ENCODE results near the gene HIF3A.
"Not testable (repeated sequence)": the region's sequence is repeated elsewhere in the genome, so short reads cannot be mapped to it uniquely, and the experiment has no call there.

The HIF3A gene

DNA sequence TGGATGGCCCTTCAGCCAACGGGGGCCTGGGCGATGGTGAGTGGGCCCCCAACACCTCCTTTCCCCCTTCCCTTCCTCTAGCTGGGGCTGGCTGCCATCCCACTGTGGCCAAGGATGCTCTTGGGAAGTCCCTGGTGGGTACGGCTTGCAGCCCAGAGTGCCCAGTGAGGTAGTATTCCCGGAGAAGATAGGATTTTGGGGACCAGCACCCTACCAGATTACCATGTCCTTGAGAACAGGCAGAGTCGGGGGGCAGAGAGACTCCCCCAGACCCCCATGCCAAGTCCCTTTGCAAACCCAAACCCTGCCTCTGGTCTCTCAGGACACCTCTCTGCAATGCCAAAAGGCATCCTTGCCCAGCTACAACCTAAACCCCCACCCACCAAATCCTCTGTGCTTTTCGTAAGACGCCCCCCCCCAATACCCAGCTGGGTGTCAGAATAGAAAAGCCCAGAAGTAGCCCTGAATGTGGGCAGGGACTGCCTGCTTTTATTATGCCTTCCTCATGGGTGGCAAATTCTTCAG lies 1.7 kb downstream of the HIF3A start:
- Histone ChIP-seq H3K4me3 (no peak overlapping the region; a peak in 1 of 20 replicates), H3K27me3 (no peaks in the 10 kb centered on the region), H3K9ac (peak overlapping the region in 4 of 11 experiments; percentile 6 to 41 (median 24); a peak in 3 of 22 replicates), H3K4me1 (peaks cover 12 to 26% (median 20%) of the 10 kb centered on the region in 10 experiments), H4K20me1 (peaks cover 0 to 6% (median 0%) of the 10 kb centered on the region in 11 experiments; a peak in 1 of 22 replicates), H3K27ac (no peak overlapping the region), H3K9me3 (replicated peaks in 1 of 11) (0 out of 22 replicates have a peak, but pooled peaks cover 0 to under 1% (median 0%) of the 10 kb centered on the region in 11 experiments), H3K4me2 (peak overlapping the region; percentile 49 to 75 (median 66)), H3K36me3 (no peaks in the 10 kb centered on the region)
- no peak for TF ChIP-seq Cebpa-rat (IDR thresholded peaks at IDR 0.05)

DNA sequence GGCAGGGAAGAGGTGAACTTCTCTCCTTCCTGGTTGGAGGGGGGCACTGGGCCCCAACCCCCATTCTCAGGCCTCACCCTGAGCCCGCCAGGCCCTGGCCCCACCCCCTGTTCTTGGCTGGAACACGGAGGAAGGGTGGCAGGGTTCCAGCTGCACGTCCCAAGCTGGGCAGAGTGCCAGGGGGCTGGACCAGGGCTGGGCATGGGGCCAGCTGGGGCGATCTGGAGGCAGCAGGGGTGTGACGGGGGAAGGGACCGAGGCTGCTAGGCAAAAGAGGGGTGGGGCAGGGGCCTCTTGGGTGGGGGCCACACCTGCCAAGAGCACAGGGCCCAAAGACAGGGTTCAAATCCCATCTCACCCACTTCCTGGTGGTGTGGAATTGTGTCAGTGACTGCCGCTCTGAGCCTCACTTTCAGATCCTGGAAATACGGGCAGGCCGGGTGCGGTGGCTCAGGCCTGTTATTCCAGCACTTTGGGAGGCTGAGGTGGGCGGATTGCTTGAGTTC lies 2.2 kb downstream of the HIF3A start:
- Histone ChIP-seq H4K20me1 (peaks cover 0 to 6% (median 0%) of the 10 kb centered on the region in 11 experiments; a peak in 1 of 22 replicates), H3K27me3 (no peaks in the 10 kb centered on the region), H3K36me3 (no peaks in the 10 kb centered on the region), H3K9me3 (replicated peaks in 1 of 11) (peaks cover 0 to 5% (median 0%) of the 10 kb centered on the region in 11 experiments; a peak in 2 of 22 replicates), H3K9ac (peak overlapping the region in 4 of 11 experiments; percentile 6 to 41 (median 24); a peak in 3 of 22 replicates), H3K4me3 (no peak overlapping the region; a peak in 1 of 20 replicates), H3K4me1 (peaks cover 12 to 26% (median 20%) of the 10 kb centered on the region in 10 experiments), H3K4me2 (peak overlapping the region; percentile 49 to 75 (median 66)), H3K27ac (no peak overlapping the region; a peak in 1 of 22 replicates)
- no peak for TF ChIP-seq Cebpa-rat (IDR thresholded peaks at IDR 0.05)

DNA sequence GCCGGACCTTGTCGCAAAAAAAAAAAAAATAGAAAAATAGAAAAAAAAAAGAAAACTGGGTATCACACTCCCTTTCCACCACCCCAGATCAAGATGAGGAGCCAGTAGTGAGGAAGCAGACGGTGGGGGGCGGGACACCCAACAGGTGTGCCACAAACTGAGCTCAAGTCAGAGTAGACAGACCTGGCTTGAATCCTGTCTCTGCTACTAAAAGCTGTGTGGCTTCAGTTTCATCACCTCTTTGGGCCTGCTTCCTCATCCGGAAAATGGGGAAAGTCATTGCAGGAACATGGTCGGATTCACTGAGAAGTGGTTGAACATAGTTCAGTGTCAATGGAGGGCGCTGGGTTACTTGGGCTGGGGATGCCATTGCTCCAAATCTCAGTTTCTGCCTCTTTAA lies 2.9 kb downstream of the HIF3A start:
- no peak for TF ChIP-seq Cebpa-rat (IDR thresholded peaks at IDR 0.05)
- no peak overlapping the region for H3K4me3 ChIP-seq
- H3K9me3 ChIP-seq (replicated peaks in 1 of 11) = peaks cover 0 to 11% (median under 1%) of the 10 kb centered on the region in 11 experiments; a peak in 4 of 22 replicates
- peaks cover 12 to 26% (median 20%) of the 10 kb centered on the region in 10 experiments for H3K4me1 ChIP-seq
- H3K4me2 ChIP-seq = peak overlapping the region in 3 of 11 experiments; percentile 66 to 75 (median 75); a peak in 5 of 22 replicates
- H3K27me3 ChIP-seq = no peaks in the 10 kb centered on the region
- no peak overlapping the region for H3K9ac ChIP-seq
- no peaks in the 10 kb centered on the region for H3K36me3 ChIP-seq
- H4K20me1 ChIP-seq = peaks cover 0 to 6% (median 0%) of the 10 kb centered on the region in 11 experiments; a peak in 1 of 22 replicates
- no peak overlapping the region for H3K27ac ChIP-seq

DNA sequence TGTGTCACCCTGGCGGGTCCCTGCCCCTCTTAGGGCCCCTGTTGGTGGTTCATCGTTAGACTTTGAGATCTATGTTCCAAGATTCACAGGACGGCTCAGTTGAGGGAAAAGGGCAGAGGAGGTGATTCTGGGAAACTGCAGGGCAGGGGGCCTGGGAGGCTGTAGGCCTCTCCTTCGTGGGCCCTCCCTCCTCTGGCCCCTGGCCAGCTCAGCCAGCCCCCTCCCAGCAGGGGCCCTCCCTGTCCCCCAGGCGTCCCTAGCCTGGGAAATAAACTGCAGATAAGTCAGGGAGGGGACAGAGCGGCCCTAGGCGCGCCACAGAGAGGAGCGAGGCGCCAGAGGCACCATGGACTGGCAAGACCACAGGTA lies 6.5 kb downstream of the HIF3A start:
- H3K9me3 ChIP-seq (replicated peaks in 1 of 11) = peaks cover 14 to 34% (median 26%) of the 10 kb centered on the region in 11 experiments
- H3K4me3 ChIP-seq = no peak overlapping the region
- H3K4me1 ChIP-seq = peaks cover 11 to 21% (median 18%) of the 10 kb centered on the region in 10 experiments
- no peaks in the 10 kb centered on the region for H3K36me3 ChIP-seq
- no peaks in the 10 kb centered on the region for H3K27me3 ChIP-seq
- no peak for TF ChIP-seq Cebpa-rat (IDR thresholded peaks at IDR 0.05)
- H3K27ac ChIP-seq = no peak overlapping the region
- H3K9ac ChIP-seq = no peak overlapping the region
- H3K4me2 ChIP-seq = no peak overlapping the region
- H4K20me1 ChIP-seq = peaks cover 0 to 6% (median 0%) of the 10 kb centered on the region in 11 experiments; a peak in 1 of 22 replicates

DNA sequence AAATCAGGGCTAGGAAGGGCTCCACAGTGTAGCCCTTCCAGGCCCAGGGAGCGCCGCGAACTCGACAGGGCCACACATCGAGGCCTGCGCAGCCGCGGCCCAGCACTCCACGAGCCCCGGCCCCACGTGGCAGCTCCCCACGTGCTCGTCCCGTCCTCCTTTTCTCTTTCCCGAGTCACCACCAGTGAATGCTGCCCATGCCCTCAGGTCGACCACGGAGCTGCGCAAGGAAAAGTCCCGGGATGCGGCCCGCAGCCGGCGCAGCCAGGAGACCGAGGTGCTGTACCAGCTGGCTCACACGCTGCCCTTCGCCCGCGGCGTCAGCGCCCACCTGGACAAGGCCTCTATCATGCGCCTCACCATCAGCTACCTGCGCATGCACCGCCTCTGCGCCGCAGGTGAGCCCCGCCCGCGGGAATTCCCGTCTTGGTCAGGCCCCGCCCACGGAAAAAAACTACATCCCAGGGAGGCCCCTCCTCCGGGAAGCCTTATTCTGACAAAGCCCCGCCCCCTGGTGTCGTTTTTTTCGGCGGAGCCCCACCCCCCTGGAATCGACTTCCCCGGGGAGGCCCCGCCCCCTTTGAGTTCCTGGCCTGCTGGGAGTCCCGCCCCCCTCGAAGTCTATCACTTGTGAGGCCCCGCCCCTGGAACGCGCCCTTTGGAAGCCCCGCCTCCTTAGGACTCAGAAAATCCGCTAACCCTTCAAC lies 7.0 kb downstream of the HIF3A start:
- Histone ChIP-seq H3K9me3 (replicated peaks in 1 of 11) (peaks cover 14 to 34% (median 26%) of the 10 kb centered on the region in 11 experiments), H4K20me1 (peaks cover 0 to 6% (median 0%) of the 10 kb centered on the region in 11 experiments; a peak in 1 of 22 replicates), H3K4me1 (peaks cover 5 to 16% (median 13%) of the 10 kb centered on the region in 10 experiments), H3K27me3 (no peaks in the 10 kb centered on the region), H3K9ac (no peak overlapping the region), H3K36me3 (no peaks in the 10 kb centered on the region), H3K4me2 (no peak overlapping the region), H3K27ac (no peak overlapping the region), H3K4me3 (no peak overlapping the region)
- no peak for TF ChIP-seq Cebpa-rat (IDR thresholded peaks at IDR 0.05)

DNA sequence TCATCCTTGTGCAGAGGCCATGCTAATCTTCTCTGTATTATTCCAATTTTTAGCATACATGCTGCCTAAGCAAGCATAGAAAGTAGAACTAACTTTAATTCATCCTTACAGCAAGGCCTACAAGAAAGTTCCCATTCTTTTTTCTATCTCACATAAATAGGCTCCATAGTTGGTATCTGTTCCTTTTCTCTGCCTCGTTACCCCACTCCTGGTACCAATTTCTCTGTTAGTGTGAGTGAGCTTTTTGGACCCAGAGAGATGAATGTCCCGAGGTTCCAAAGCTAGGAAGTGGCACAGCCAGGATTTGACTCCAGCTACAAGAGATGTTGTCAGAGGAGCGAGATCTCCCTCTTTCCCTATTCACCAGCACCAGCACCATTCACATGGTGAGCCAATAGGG lies 9.7 kb downstream of the HIF3A start:
- H3K9me3 ChIP-seq (replicated peaks in 1 of 11) = peaks cover 14 to 34% (median 26%) of the 10 kb centered on the region in 11 experiments
- peaks cover 0 to 2% (median 0%) of the 10 kb centered on the region in 10 experiments; a peak in 2 of 20 replicates for H3K4me1 ChIP-seq
- no peaks in the 10 kb centered on the region for H3K27me3 ChIP-seq
- no peak overlapping the region for H3K27ac ChIP-seq
- no peak for TF ChIP-seq Cebpa-rat (IDR thresholded peaks at IDR 0.05)
- H3K36me3 ChIP-seq = no peaks in the 10 kb centered on the region
- H4K20me1 ChIP-seq = no peaks in the 10 kb centered on the region
- H3K4me2 ChIP-seq = no peak overlapping the region
- H3K4me3 ChIP-seq = no peak overlapping the region
- no peak overlapping the region for H3K9ac ChIP-seq

DNA sequence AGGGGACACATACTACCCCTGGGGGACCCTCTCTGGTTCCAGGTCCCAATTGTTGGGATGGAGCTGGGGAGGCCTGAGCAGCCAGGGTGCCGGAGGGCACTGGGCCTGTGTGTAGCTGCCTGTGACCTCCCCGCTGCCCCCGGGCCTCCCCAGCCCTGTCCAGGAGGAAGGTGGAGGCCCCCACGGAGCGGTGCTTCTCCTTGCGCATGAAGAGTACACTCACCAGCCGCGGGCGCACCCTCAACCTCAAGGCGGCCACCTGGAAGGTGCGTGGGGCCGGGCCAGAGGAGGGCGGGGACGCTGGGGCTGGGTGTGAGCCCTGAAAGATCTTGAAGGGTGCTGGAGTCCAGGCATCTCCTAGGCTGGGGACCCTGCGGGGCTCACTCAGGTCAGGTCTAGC lies 11.7 kb downstream of the HIF3A start:
- H4K20me1 ChIP-seq = no peaks in the 10 kb centered on the region
- H3K9me3 ChIP-seq (replicated peaks in 1 of 11) = peaks cover 14 to 34% (median 26%) of the 10 kb centered on the region in 11 experiments
- H3K4me2 ChIP-seq = no peak overlapping the region
- H3K9ac ChIP-seq = no peak overlapping the region
- H3K27me3 ChIP-seq = no peaks in the 10 kb centered on the region
- H3K4me1 ChIP-seq = no peaks in the 10 kb centered on the region
- H3K27ac ChIP-seq = no peak overlapping the region
- no peak for TF ChIP-seq Cebpa-rat (IDR thresholded peaks at IDR 0.05)
- H3K4me3 ChIP-seq = no peak overlapping the region
- H3K36me3 ChIP-seq = no peaks in the 10 kb centered on the region

DNA sequence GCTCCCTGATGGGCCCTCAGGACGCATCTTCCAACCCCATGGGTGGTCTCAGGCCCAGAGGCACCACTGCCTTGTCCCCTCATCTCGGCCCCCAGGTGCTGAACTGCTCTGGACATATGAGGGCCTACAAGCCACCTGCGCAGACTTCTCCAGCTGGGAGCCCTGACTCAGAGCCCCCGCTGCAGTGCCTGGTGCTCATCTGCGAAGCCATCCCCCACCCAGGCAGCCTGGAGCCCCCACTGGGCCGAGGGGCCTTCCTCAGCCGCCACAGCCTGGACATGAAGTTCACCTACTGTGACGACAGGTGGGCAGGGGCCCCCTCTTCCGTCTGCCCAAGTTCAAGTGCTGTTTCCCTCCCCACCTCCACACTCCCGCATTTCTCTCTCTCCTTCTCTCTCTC lies 12.2 kb downstream of the HIF3A start:
- TF ChIP-seq Cebpa-rat (IDR thresholded peaks at IDR 0.05) = no peak
- H3K4me1 ChIP-seq = no peaks in the 10 kb centered on the region
- no peaks in the 10 kb centered on the region for H3K36me3 ChIP-seq
- no peak overlapping the region for H3K9ac ChIP-seq
- no peak overlapping the region for H3K4me2 ChIP-seq
- H3K4me3 ChIP-seq = no peak overlapping the region
- no peaks in the 10 kb centered on the region for H4K20me1 ChIP-seq
- H3K27ac ChIP-seq = no peak overlapping the region
- no peaks in the 10 kb centered on the region for H3K27me3 ChIP-seq
- peaks cover 14 to 29% (median 25%) of the 10 kb centered on the region in 11 experiments for H3K9me3 ChIP-seq (replicated peaks in 1 of 11)

DNA sequence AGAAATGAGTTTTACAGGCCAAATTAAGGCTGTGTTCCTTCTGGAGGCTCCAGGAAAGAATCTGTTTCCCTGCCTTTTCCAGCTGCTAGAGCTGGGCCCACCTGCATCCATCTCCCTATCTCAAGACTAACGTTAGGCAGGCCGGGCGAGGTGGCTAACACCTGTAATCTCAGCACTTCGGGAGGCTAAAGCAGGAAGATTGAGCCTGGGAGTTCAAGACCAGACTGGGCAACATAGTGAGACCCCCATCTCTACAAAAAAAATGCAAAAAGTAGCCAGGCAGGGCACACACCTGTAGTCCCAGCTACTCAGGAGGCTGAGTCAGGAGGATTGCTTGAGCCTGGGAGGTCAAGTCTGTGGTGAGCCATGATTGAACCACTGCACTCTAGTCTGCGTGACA lies 14.6 kb downstream of the HIF3A start:
- Histone ChIP-seq H4K20me1 (no peaks in the 10 kb centered on the region), H3K27me3 (no peaks in the 10 kb centered on the region), H3K4me1 (no peaks in the 10 kb centered on the region), H3K9me3 (replicated peaks in 1 of 11) (peaks cover 7 to 10% (median 9%) of the 10 kb centered on the region in 11 experiments), H3K27ac (no peak overlapping the region), H3K36me3 (no peaks in the 10 kb centered on the region), H3K4me2 (no peak overlapping the region), H3K4me3 (no peak overlapping the region), H3K9ac (no peak overlapping the region)
- TF ChIP-seq Cebpa-rat (IDR thresholded peaks at IDR 0.05) = no peak

DNA sequence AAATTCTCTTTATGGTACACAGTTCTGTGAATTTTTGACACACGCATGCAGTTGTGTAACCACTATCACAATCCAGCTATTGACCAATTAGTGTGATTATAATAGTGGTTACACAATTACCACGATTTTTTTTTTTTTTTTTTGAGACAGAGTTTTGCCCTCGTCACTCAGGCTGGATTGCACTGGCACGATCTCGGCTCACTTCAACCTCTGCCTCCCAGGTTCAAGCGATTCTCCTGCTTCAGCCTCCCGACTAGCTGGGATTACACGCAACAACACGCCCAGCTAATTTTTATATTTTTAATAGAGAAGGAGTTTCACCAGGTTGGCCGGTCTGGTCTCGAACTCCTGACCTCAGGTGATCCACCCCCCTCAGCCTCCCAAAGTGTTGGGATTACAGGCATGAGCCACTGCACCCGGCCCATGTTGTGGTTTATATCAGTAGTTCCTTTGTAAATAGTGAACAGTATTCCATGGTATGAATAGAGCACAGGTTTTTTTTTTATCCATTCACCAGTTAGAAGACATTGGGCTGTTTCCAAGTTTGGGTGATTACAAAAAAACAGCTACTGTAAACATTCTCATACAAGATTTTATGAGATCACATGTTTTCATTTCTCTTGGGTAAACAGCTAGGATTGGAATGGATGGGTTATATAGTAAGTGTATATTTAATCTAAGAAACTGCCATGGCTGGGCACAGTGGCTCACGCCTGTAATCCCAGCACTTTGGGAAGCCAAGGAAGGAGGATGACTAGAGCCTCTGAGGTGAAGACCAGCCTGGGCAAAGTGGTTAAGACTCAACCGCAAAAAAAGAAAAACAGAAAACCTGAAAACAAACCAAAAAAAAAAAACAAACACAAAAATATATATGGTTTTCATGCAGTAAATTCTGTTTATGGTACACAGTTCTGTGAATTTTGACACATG lies 17.0 kb downstream of the HIF3A start:
- H3K4me3 ChIP-seq; H3K9me3 ChIP-seq (replicated peaks in 1 of 11); H3K27ac ChIP-seq; H3K4me2 ChIP-seq; H3K36me3 ChIP-seq; H3K9ac ChIP-seq; H3K27me3 ChIP-seq; H4K20me1 ChIP-seq; H3K4me1 ChIP-seq: not testable (repeated sequence)
